Gastrocnemius medialis (tissue), 4 donors: ENCODE results near the gene LY9.

Experiments
- POLR2A ChIP-seq, 2 donors: fragments of 450-650 bp; IDR thresholded peaks; one replicate each; pipeline ENCODE4 v1.6.1; 2017; ENCODE audit warnings: antibody characterized with exemption in 2 of 2, mild to moderate bottlenecking in 2 of 2, moderate library complexity in 2 of 2
- TF ChIP-seq, protein P1 (sequence below), 5 experiments: fragments of 450-650 bp in 3 of 5; fragments of 200-600 bp in 2 of 5; sonication (generic) in 2 of 5; IDR thresholded peaks in 4 of 5; conservative IDR thresholded peaks in 1 of 5; 1 replicate in 4 of 5; 2 replicates in 1 of 5; pipeline ENCODE4 v1.5.1; 2016 to 2019; ENCODE audit warnings: antibody characterized with exemption in 5 of 5, mild to moderate bottlenecking in 3 of 5, moderate library complexity in 3 of 5

DNA sequence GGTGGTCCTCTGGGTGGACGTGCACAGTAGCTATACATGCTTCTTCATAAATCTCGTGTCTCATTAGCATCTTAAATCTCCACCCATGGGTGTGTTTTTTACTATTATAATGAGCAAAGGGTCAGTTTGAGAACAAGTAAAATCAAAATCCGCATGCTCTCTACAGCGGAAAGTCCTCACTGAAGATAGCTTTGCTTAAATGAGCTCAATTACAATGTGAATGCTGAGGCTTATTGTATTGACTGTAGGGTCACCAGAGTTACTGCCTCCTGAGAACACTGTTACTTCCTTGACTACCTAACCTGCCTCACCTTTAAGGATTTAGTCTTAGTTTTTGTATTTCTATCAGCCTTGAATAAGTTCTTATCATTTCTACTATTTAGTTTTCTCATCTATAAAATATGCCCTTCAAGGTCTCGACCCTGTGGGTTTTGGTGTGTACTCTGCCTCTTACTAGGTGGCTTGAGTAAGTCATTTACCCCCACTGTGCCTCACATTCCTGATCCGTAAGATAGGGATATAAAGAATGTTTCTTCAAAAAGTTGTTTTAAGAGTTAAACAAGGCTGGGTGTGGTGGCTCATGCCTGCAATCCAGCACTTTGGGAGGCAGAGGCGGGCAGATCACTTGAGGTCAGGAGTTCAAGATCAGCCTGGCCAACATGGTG is 49.0 kb upstream of the LY9 start:
- TF ChIP-seq, protein P1, sequence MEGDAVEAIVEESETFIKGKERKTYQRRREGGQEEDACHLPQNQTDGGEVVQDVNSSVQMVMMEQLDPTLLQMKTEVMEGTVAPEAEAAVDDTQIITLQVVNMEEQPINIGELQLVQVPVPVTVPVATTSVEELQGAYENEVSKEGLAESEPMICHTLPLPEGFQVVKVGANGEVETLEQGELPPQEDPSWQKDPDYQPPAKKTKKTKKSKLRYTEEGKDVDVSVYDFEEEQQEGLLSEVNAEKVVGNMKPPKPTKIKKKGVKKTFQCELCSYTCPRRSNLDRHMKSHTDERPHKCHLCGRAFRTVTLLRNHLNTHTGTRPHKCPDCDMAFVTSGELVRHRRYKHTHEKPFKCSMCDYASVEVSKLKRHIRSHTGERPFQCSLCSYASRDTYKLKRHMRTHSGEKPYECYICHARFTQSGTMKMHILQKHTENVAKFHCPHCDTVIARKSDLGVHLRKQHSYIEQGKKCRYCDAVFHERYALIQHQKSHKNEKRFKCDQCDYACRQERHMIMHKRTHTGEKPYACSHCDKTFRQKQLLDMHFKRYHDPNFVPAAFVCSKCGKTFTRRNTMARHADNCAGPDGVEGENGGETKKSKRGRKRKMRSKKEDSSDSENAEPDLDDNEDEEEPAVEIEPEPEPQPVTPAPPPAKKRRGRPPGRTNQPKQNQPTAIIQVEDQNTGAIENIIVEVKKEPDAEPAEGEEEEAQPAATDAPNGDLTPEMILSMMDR (IDR thresholded peaks at IDR 0.05 in 4 of 5, conservative IDR thresholded peaks at IDR 0.05 in 1 of 5), result no peak
- no peak for TF ChIP-seq POLR2A (IDR thresholded peaks at IDR 0.05)
